ENCODE data around the gene LRMDA.
A peak's percentile ranks its signal among the peaks of the same experiment; 100 is the strongest.

LRMDA gene

DNA sequence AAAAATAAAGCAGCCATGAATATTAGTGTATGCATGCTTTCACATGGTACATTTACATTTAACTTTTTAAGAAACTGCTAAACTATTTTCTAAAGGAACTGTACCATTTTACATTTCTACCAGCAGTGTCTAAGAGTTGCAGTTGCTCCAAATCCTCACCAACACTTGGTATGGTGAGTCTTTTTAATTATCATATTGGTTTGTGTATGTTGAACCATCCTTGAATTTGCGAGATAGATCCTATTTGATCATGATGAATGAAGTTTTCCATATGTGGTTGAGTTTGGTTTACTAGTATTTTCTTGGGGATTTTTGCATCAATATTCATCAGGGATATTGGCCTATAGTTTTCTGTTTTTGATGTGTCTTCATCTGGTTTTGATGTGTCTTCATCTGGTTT lies 1057.2 kb downstream of the LRMDA start:
- no peak overlapping the region for H3K4me3 ChIP-seq
- H3K27ac ChIP-seq, result no peak overlapping the region
- DNase-seq (ENCODE audit: low spot score), result no peak
- TF ChIP-seq, protein P1, sequence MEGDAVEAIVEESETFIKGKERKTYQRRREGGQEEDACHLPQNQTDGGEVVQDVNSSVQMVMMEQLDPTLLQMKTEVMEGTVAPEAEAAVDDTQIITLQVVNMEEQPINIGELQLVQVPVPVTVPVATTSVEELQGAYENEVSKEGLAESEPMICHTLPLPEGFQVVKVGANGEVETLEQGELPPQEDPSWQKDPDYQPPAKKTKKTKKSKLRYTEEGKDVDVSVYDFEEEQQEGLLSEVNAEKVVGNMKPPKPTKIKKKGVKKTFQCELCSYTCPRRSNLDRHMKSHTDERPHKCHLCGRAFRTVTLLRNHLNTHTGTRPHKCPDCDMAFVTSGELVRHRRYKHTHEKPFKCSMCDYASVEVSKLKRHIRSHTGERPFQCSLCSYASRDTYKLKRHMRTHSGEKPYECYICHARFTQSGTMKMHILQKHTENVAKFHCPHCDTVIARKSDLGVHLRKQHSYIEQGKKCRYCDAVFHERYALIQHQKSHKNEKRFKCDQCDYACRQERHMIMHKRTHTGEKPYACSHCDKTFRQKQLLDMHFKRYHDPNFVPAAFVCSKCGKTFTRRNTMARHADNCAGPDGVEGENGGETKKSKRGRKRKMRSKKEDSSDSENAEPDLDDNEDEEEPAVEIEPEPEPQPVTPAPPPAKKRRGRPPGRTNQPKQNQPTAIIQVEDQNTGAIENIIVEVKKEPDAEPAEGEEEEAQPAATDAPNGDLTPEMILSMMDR (IDR thresholded peaks at IDR 0.05), result no peak

DNA sequence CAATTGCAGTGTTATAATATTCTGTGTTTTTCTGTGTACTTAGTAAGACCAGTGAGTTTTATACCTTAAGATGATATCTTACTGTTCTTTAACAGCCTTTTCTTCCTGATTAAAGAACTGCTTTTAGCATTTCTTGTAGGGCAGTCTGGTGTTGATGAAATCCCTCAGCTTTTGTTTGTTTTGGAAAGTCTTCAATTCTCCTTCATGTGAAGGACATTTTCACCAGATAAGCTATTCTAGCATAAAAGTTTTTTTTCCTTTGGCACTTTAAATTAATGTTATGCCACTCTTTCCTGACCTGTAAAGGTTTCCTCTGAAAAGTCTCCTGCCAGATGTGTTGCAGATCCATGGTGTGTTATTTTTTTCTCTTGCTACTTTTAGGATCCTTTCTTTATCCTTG lies 1059.8 kb downstream of the LRMDA start:
- no peak for DNase-seq (ENCODE audit: low spot score)
- Histone ChIP-seq H3K27ac (no peak overlapping the region), H3K4me3 (no peak overlapping the region)
- TF ChIP-seq, protein P1 (IDR thresholded peaks at IDR 0.05), result no peak

DNA sequence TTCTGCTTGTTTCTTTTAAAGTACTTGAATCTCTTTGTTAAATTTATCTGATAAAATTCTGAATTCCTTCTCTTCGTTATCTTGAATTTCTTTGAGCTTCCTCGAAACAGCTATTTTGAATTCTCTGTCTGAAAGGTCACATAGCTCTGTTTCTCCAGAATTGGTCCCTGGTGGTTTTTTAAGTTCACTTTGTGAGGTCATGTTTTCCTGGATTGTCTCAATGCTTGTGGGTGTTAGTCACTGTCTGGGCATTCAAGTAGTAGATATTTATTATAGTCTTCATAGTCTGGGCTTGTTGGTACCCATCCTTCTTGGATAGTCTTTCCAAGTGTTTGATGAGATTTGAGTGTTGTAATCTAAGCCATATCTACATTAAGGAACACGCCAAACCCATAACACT lies 1060.6 kb downstream of the LRMDA start:
- no peak overlapping the region for H3K4me3 ChIP-seq
- TF ChIP-seq, protein P1 (IDR thresholded peaks at IDR 0.05), result no peak
- DNase-seq (ENCODE audit: low spot score), result no peak
- peak overlapping the region in 1 of 2 donors; percentile 66 for H3K27ac ChIP-seq

DNA sequence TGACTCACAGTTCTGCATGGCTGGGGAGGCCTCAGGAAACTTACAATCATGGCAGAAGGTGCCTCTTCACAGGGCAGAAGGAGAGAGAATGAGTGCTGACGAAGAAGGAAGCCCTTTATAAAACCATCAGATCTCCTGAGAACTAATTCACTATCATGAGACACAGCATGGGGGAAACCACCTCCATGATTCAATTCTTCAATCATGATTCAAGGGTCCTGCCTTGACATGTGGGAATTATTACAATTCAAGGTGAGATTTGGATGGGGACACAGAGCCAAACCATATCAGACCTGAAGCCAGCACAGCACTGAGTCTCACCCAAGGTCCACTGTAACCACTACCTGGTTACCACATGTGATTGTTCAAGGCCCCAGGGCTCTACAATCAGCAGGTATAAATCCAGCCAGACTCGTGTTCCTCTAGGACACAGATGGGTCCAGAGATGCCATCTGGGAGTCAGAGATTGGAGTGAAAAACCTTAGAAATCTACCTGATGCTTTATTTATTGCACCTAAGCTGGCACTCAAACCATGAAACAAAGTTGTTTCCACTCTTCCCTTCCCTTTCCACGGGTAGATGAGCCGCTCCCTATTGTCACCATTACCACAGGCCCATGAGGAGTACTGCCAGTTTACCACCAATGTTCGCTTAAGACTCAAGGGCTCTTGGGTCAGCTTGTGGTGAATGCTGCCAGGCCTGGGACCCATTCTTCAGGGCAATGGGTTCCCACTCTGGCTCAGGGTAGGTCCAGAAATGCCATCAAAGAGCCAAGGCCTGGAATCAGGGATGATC lies 1061.5 kb downstream of the LRMDA start:
- no peak overlapping the region for H3K4me3 ChIP-seq
- TF ChIP-seq, protein P1 (IDR thresholded peaks at IDR 0.05), result no peak
- H3K27ac ChIP-seq, result peak overlapping the region; percentile 24 to 66
- no peak for DNase-seq (ENCODE audit: low spot score)

DNA sequence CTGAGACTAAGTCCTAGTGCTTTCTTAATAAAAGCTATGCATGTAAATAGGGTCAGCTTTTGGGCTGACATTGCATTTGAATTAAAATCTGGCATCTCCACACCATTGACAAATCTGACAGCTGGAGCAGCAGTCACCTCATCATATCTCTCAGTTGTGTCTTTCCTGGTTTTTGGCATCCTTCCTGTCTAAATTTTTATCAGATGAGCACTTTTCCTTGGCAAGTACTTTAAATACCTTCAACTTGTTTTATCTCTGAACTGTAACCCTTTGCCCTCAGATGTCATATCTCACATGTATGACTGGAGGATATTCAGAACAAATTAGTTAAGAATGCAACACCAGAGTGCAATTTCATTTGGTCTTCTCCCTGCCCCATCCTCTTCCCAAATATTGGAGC lies 1066.2 kb downstream of the LRMDA start:
- Histone ChIP-seq H3K4me3 (no peak overlapping the region), H3K27ac (no peak overlapping the region)
- TF ChIP-seq, protein P1 (IDR thresholded peaks at IDR 0.05), result no peak
- no peak for DNase-seq (ENCODE audit: low spot score)

DNA sequence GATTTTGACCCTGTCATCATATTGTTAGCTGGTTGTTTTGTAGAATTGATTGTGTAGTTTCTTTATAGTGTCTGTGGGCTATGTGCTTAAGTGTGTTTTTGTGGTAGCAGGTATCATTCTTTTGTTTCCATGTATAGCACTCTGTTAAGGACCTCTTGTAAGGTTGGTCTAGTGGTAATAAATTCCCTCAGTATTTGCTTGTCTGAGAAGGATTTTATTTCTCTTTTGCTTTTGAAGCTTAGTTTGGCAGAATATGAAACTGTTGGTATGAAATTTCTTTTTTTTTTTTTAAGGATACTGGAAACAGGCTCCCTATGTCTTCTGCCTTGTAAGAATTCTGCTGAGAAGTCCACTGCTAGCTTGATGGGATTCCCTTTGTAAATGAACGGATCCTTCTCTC lies 1073.4 kb downstream of the LRMDA start:
- TF ChIP-seq, protein P1 (IDR thresholded peaks at IDR 0.05), result no peak
- no peak overlapping the region for H3K4me3 ChIP-seq
- DNase-seq (ENCODE audit: low spot score), result no peak
- H3K27ac ChIP-seq, result no peak overlapping the region

DNA sequence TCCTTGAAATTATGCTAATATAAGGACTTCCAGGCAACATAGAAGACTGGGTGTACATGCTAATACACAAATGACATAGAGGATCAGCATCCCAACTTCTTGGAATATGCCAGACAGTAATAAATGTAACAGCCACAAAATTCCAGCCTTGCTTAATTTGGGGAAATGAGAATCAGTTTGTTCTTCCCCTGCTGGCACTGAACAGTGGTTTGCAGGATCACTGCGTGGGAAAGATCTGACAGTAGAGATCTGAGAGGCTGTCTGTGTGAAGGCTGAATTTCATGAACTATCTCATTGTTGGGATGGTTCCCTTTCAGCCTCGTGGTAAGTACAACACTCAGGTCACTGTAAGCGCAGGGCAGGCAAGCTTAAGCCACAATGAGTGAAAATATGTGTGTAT lies 1078.0 kb downstream of the LRMDA start:
- no peak for DNase-seq (ENCODE audit: low spot score)
- Histone ChIP-seq H3K27ac (no peak overlapping the region), H3K4me3 (no peak overlapping the region)
- TF ChIP-seq, protein P1 (IDR thresholded peaks at IDR 0.05), result no peak

Measured in coronary artery (tissue), 2 donors.